K562 (cell line): Measurements from ENCODE around the gene PTGES3. TPM values are rescaled to one million over a fixed set of nuclear protein-coding genes. Genes with fewer than 3 reads are reported as not detected.

Experiments used
- ATAC-seq: fragments of 200-7000 bp; cut with Tn5 transposase; 3 replicates; pipeline ENCODE4 v1.9.1; 2020; ENCODE audit warnings: moderate library complexity
- BruUV-seq: library from RNA; stranded (reverse); fragments of 400-500 nt; replicated peaks from 2 replicates; lab custom pipeline; 2021; lab: Mats Ljungman, UMichigan
- CTCF ChIA-PET: fragments of 300-600 bp; formaldehyde crosslinking; extraction: SDS; loops from one replicate; lab custom pipeline; 2021; ENCODE audit warnings: low intra/inter-chr PET ratio; lab: Yijun Ruan, JAX
- POLR2A ChIA-PET: fragments of 300-600, 350-650 bp; sonication (Branson Sonifier 250); formaldehyde crosslinking; extraction: SDS; loops from one replicate; lab custom pipeline; 2021; ENCODE audit warnings: antibody characterized with exemption, inconsistent platforms; lab: Yijun Ruan, JAX
- DNase-seq, 4 experiments: peaks; one replicate each; pipeline versions ENCODE4 v3.0.0 to v3.0.0-alpha.2; 2011 to 2018; ENCODE audit warnings: low spot score in 3 of 4, mixed read lengths in 3 of 4; ENCODE audit errors: extremely low read depth in 1 of 4
- FAIRE-seq: peaks from 2 replicates; lab custom pipeline; 2011; peaks lifted over from hg19 to GRCh38; lab: Jason Lieb, UNC
- H2AFZ ChIP-seq: 2 replicates; pipeline ENCODE4 v1.6.0; 2011; ENCODE audit warnings: low read depth, low read length, control low read depth, inconsistent platforms
- H3K27ac ChIP-seq: fragments of 200-600 bp; 3 replicates; pipeline ENCODE4 v1.8.0; 2011; ENCODE audit warnings: low read depth, mild to moderate bottlenecking, control low read depth, inconsistent platforms, low read length, moderate library complexity, mixed read lengths; ENCODE audit errors: extremely low read depth
- H3K27me3 ChIP-seq, 2 experiments: fragments of 300-600 bp in 1 of 2; 2 replicates in 1 of 2; 3 replicates in 1 of 2; pipeline versions ENCODE4 v1.6.0 to v1.8.0; 2011; ENCODE audit warnings: inconsistent platforms in 2 of 2, low read length in 2 of 2, mild to moderate bottlenecking in 1 of 2, mixed read lengths in 1 of 2, moderate library complexity in 1 of 2; ENCODE audit not compliant: control insufficient read depth in 2 of 2, insufficient read depth in 2 of 2
- H3K36me3 ChIP-seq: fragments of 300-600 bp; 3 replicates; pipeline ENCODE4 v1.8.0; 2011; ENCODE audit warnings: mild to moderate bottlenecking, low read length, inconsistent platforms; ENCODE audit not compliant: control insufficient read depth, insufficient read depth
- H3K4me1 ChIP-seq, 2 experiments: fragments of 200-600 bp in 1 of 2; replicated peaks in 1 of 2; 2 replicates in 1 of 2; 3 replicates in 1 of 2; pipeline versions ENCODE4 v1.5.1 to v1.8.0; 2011; ENCODE audit warnings: inconsistent platforms in 2 of 2, low read length in 2 of 2, mild to moderate bottlenecking in 1 of 2, mixed read lengths in 1 of 2, moderate library complexity in 1 of 2; ENCODE audit not compliant: control insufficient read depth in 2 of 2, insufficient read depth in 2 of 2
- H3K4me2 ChIP-seq: 2 replicates; pipeline ENCODE4 v1.6.1; 2011; ENCODE audit warnings: low read length, control low read depth, inconsistent platforms, mixed read lengths; ENCODE audit not compliant: insufficient read depth
- H3K4me3 ChIP-seq: fragments of 200-600 bp; sonication (generic), shearing (Covaris generic); 2 replicates; pipeline ENCODE4 v1.5.1; 2016; ENCODE audit warnings: control low read depth, inconsistent platforms
- H3K79me2 ChIP-seq: fragments of 200-600 bp; 3 replicates; pipeline ENCODE4 v1.8.0; 2011; ENCODE audit warnings: low read length, inconsistent platforms; ENCODE audit not compliant: control insufficient read depth, insufficient read depth
- H3K9ac ChIP-seq, 2 experiments: 2 replicates each; pipeline versions ENCODE4 v1.6.0 to v1.6.1; 2011; ENCODE audit warnings: low read depth in 2 of 2, low read length in 2 of 2, control low read depth in 1 of 2, inconsistent platforms in 1 of 2, mild to moderate bottlenecking in 1 of 2, mixed read lengths in 1 of 2; ENCODE audit not compliant: insufficient read depth in 1 of 2
- H3K9me1 ChIP-seq: one replicate; pipeline ENCODE4 v1.6.0; 2011; ENCODE audit warnings: inconsistent platforms, mild to moderate bottlenecking, low read length, moderate library complexity; ENCODE audit not compliant: control insufficient read depth, insufficient read depth
- H3K9me3 ChIP-seq: replicated peaks from 2 replicates; pipeline ENCODE4 v1.5.1; 2011; ENCODE audit warnings: low read depth, low read length, inconsistent platforms; ENCODE audit not compliant: control insufficient read depth, insufficient read depth
- H4K20me1 ChIP-seq: replicated peaks from 2 replicates; pipeline ENCODE4 v1.6.1; 2011; ENCODE audit warnings: low read length, inconsistent platforms, mixed read lengths; ENCODE audit not compliant: control insufficient read depth, insufficient read depth
- ARID1B ChIP-seq: fragments of 450-650 bp; IDR thresholded peaks from 2 replicates; pipeline ENCODE4 v1.6.1; 2016; ENCODE audit warnings: antibody characterized with exemption, mild to moderate bottlenecking, inconsistent platforms
- DPF2 ChIP-seq: fragments of 450-650 bp; IDR thresholded peaks from 2 replicates; pipeline ENCODE4 v1.6.1; 2016
- MEIS2 ChIP-seq: fragments of 450-650 bp; IDR thresholded peaks from 2 replicates; pipeline ENCODE4 v1.6.1; 2014; ENCODE audit warnings: mild to moderate bottlenecking; ENCODE audit not compliant: partially characterized antibody
- RCOR1 ChIP-seq, 2 experiments: IDR thresholded peaks; 2 replicates each; pipeline ENCODE4 v1.6.1; 2012; ENCODE audit warnings: low read depth in 2 of 2, low read length in 2 of 2, borderline replicate concordance in 1 of 2, improper control_type of control experiment in 1 of 2
- TCF3 ChIP-seq: sonication (generic); formaldehyde crosslinking; IDR thresholded peaks from 2 replicates; pipeline ENCODE4 v1.4.0; 2020; ENCODE audit warnings: mild to moderate bottlenecking, missing genetic modification reagents
- ZFX ChIP-seq: sonication (generic); formaldehyde crosslinking; IDR thresholded peaks from 2 replicates; pipeline ENCODE4 v1.8.0; 2022; ENCODE audit warnings: mild to moderate bottlenecking, missing genetic modification reagents, moderate library complexity
- ZNF280B ChIP-seq: fragments of 250-450 bp; sonication (Bioruptor Pico); IDR thresholded peaks from 2 replicates; pipeline ENCODE4 v1.5.1; 2021; ENCODE audit warnings: mild to moderate bottlenecking
- ZNF778 ChIP-seq: fragments of 450-650 bp; formaldehyde crosslinking; IDR thresholded peaks from 2 replicates; pipeline ENCODE4 v1.4.0; 2020; ENCODE audit warnings: mild to moderate bottlenecking, moderate library complexity
- in situ Hi-C: fragments of 300-500 bp; cut with MboI; formaldehyde crosslinking; loops from 4 replicates; pipeline ENCODE4 v1.15.0; 2018; ENCODE audit warnings: inconsistent platforms, mixed read lengths
- intact Hi-C: fragments of 100-400 bp; cut with micrococcal nuclease; formaldehyde crosslinking; loops from 2 replicates; pipeline ENCODE4 v1.14.2; 2022
- polyA plus RNA-seq, 8 experiments: library from polyadenylated mRNA; depleted of rRNA in 4 of 8; stranded (reverse) in 5 of 8; unstranded in 3 of 8; fragments of >200 nt; fragmentation: Nextera tagmentation in 2 of 8; fragmentation: Illumina TruSeq in 1 of 8; extraction: Ambion mirVana in 2 of 8; extraction: Trizol in 1 of 8; gene quantifications; 2 replicates each; pipeline versions ENCODE4 v1.2.1 to v1.2.3, GENCODE V29; 2011 to 2014; ENCODE audit warnings: inconsistent platforms in 1 of 8, missing spikeins in 1 of 8
- total RNA-seq, 7 experiments: library from RNA; depleted of rRNA in 6 of 7; stranded (reverse); fragments of >200 nt in 6 of 7; fragmentation: Illumina TruSeq in 2 of 7; extraction: Trizol in 2 of 7; gene quantifications; 2 replicates each; pipeline versions ENCODE4 v1.2.1 to v1.2.3, GENCODE V29; 2011 to 2021; ENCODE audit warnings: low replicate concordance in 1 of 7
- TF ChIP-seq, protein P1 (sequence below), 2 experiments: IDR thresholded peaks in 1 of 2; conservative IDR thresholded peaks in 1 of 2; 2 replicates each; pipeline ENCODE4 v1.6.1; 2016; ENCODE audit warnings: low read depth in 2 of 2, mild to moderate bottlenecking in 1 of 2, missing compliant biosample characterization in 1 of 2, missing genetic modification characterization in 1 of 2, moderate library complexity in 1 of 2

Gene PTGES3
- total and polyA plus RNA-seq, 9 of the 15 experiments (the other 6 are each of a cell fraction or from before 2014, with no cell fraction given) = 163 to 501 (median 213) TPM

DNA sequence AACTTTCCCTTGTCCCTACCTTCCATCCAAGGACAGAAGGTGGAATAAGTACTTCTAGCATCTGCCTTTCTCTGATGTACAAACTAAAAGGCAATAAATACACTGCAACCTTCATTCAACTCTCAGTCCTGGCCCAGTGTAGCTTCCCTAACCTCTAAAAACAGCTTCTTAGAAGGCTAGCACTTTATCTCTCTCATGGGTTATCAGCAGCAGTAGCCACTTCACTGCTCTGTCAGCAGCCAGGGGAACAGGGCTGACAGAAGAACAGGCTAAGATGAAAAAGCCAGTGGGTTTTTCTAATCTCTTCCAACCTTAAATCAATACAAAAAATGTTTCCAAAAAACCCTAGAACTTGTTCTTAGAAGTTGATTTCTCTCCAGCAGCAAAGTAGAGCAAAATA is 71.2 kb downstream of the PTGES3 start:
- CTCF ChIA-PET = no interaction called here

More for the DNA sequence above, 71.2 kb downstream of the PTGES3 start:
- Histone ChIP-seq H2AFZ (no peak overlapping the region), H3K4me3 (no peak overlapping the region), H3K4me1 (peaks cover 0 to 7% of the 10 kb centered on the region in 2 experiments; a peak in 2 of 5 replicates), H3K27me3 (no peaks in the 10 kb centered on the region), H3K36me3 (peaks cover 87% of the 10 kb centered on the region), H3K9me3 (no peaks in the 10 kb centered on the region), H4K20me1 (peaks cover 7% of the 10 kb centered on the region), H3K4me2 (no peak overlapping the region), H3K79me2 (peaks cover 56% of the 10 kb centered on the region), H3K9me1 (peaks cover 3% of the 10 kb centered on the region), H3K9ac (no peak overlapping the region), H3K27ac (peak overlapping the region; percentile 15; the same call in 1 of the 3 replicates)
- in situ Hi-C loops = no loop called here
- ATAC-seq = peak; percentile 87
- BruUV-seq = no TSS peak
- POLR2A ChIA-PET = interaction anchor here (0.8 to 1.8 kb wide), 3 partner anchors 9 to 11 kb away, joined by 4 to 9 read pairs (median 7); no protein-coding TSS in a partner anchor
- intact Hi-C loops = no loop called here
- peak; percentile 77 for FAIRE-seq
- DNase-seq = peak in 1 of 4 experiments; percentile 49
- TF ChIP-seq RCOR1 (IDR thresholded peaks at IDR 0.05; ENCODE audit: borderline replicate concordance in 1 of 2, low read depth in 2 of 2, low read length in 2 of 2) = 0 out of 4 replicates have a peak, but pooled peaks of 1 of the 2 experiments have one; percentile 13
- TF ChIP-seq ZNF778 (CRISPR knock-in tag) = no peak
- peak; percentile 60 for TF ChIP-seq MEIS2
- no peak for TF ChIP-seq ZFX
- TF ChIP-seq DPF2 = 0 out of 2 replicates have a peak, but pooled peaks have one; percentile 18
- peak; percentile 23; the same call in 1 of the 2 replicates for TF ChIP-seq ARID1B
- TF ChIP-seq, protein P1, sequence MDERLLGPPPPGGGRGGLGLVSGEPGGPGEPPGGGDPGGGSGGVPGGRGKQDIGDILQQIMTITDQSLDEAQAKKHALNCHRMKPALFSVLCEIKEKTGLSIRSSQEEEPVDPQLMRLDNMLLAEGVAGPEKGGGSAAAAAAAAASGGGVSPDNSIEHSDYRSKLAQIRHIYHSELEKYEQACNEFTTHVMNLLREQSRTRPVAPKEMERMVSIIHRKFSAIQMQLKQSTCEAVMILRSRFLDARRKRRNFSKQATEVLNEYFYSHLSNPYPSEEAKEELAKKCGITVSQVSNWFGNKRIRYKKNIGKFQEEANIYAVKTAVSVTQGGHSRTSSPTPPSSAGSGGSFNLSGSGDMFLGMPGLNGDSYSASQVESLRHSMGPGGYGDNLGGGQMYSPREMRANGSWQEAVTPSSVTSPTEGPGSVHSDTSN (CRISPR knock-in tag; IDR thresholded peaks at IDR 0.05; ENCODE audit: low read depth) = no peak
- TF ChIP-seq, protein P1 (tag; conservative IDR thresholded peaks at IDR 0.05; ENCODE audit: low read depth) = 0 out of 2 replicates have a peak, but pooled peaks have one; percentile 34
- no peak for TF ChIP-seq ZNF280B
- TF ChIP-seq TCF3 (CRISPR knock-in tag) = peak; percentile 49
